NCI-H2171 treated with DMSO at 0.1 percent for 48 hours (cell line): ENCODE results near the gene ARFGAP3.
"Not testable (repeated sequence)": the region's sequence is repeated elsewhere in the genome, so short reads cannot be mapped to it uniquely, and the experiment has no call there.

ENCODE experiments used
- DNase-seq: peaks from one replicate; lab custom pipeline; 2025; lab: John Stamatoyannopoulos, UW

The ARFGAP3 gene

GRCh38 chr22:42794551-42795510 lies 62.2 kb downstream of the ARFGAP3 start:
- peak; percentile 99 for DNase-seq

- DNase-seq, result no peak
Measured at GRCh38 chr22:42793848-42794405, 63.1 kb downstream of the ARFGAP3 start.

- no peak for DNase-seq
Measured at GRCh38 chr22:42792909-42793847, 63.9 kb downstream of the ARFGAP3 start.

GRCh38 chr22:42792453-42792908 lies 64.6 kb downstream of the ARFGAP3 start:
- DNase-seq, result no peak

GRCh38 chr22:42791721-42792452 lies 65.2 kb downstream of the ARFGAP3 start:
- DNase-seq, result peak; percentile 49

GRCh38 chr22:42788466-42788865 lies 68.6 kb downstream of the ARFGAP3 start:
- no peak for DNase-seq

- DNase-seq, result no peak
Measured at GRCh38 chr22:42788021-42788420, 69.1 kb downstream of the ARFGAP3 start.

GRCh38 chr22:42787357-42787736 lies 69.7 kb downstream of the ARFGAP3 start:
- DNase-seq, result no peak

- DNase-seq, result no peak
Measured at GRCh38 chr22:42786606-42787356, 70.3 kb downstream of the ARFGAP3 start.

GRCh38 chr22:42785706-42786499 lies 71.2 kb downstream of the ARFGAP3 start:
- DNase-seq, result no peak

GRCh38 chr22:42782306-42782705 lies 74.8 kb downstream of the ARFGAP3 start:
- not testable (repeated sequence) for DNase-seq

- peak; percentile 97 for DNase-seq
Measured at GRCh38 chr22:42780070-42780540, 77.0 kb downstream of the ARFGAP3 start.

GRCh38 chr22:42777126-42777525 lies 79.9 kb downstream of the ARFGAP3 start:
- DNase-seq, result no peak

GRCh38 chr22:42773167-42773566 lies 83.9 kb downstream of the ARFGAP3 start:
- no peak for DNase-seq

GRCh38 chr22:42772647-42773046 lies 84.4 kb downstream of the ARFGAP3 start:
- DNase-seq, result no peak

GRCh38 chr22:42770941-42771647 lies 86.0 kb downstream of the ARFGAP3 start:
- DNase-seq, result peak; percentile 30

GRCh38 chr22:42770448-42770726 lies 86.7 kb downstream of the ARFGAP3 start:
- no peak for DNase-seq

GRCh38 chr22:42769574-42770447 lies 87.3 kb downstream of the ARFGAP3 start:
- no peak for DNase-seq
